Myocyte (in vitro differentiated cells): ENCODE results near the gene SPATA31A6. TPM values are rescaled to one million over a fixed set of nuclear protein-coding genes. Genes with fewer than 3 reads are reported as not detected.
"Not testable (repeated sequence)": the region's sequence is repeated elsewhere in the genome, so short reads cannot be mapped to it uniquely, and the experiment has no call there.

Experiments used
- DNase-seq: peaks from one replicate; pipeline ENCODE4 v3.0.0-alpha.2; 2012; ENCODE audit warnings: low read depth
- polyA plus RNA-seq: library from polyadenylated mRNA; unstranded; fragments of >200 nt; gene quantifications from one replicate; pipeline ENCODE4 v1.2.1, GENCODE V29; 2012; ENCODE audit warnings: missing spikeins
- total RNA-seq: library from RNA; depleted of rRNA; stranded (reverse); fragments of >200 nt; gene quantifications from 2 replicates; pipeline ENCODE4 v1.2.3, GENCODE V29; 2014

SPATA31A6 gene
- not detected in 2 replicates for total RNA-seq
- not detected for polyA plus RNA-seq

- not testable (repeated sequence) for DNase-seq
Observed at GRCh38 chr9:42183359-42183758, at the start of gene SPATA31A6. Gene SPATA31A6, plus strand, starts transcription at chr9:42183659. Its CDS starts 29 bp downstream, at chr9:42183688.

GRCh38 chr9:42160299-42160698 lies 23.2 kb upstream of the SPATA31A6 start:
- DNase-seq = not testable (repeated sequence)

- DNase-seq = not testable (repeated sequence)
Observed at GRCh38 chr9:42219861-42220260, 36.4 kb downstream of the SPATA31A6 start.

- DNase-seq = not testable (repeated sequence)
Observed at GRCh38 chr9:42223230-42223629, 39.8 kb downstream of the SPATA31A6 start.

GRCh38 chr9:42233031-42233430 lies 49.6 kb downstream of the SPATA31A6 start:
- not testable (repeated sequence) for DNase-seq

GRCh38 chr9:42234610-42235009 lies 51.2 kb downstream of the SPATA31A6 start:
- not testable (repeated sequence) for DNase-seq

- not testable (repeated sequence) for DNase-seq
Observed at GRCh38 chr9:42235352-42235991, 52.0 kb downstream of the SPATA31A6 start.

- not testable (repeated sequence) for DNase-seq
Observed at GRCh38 chr9:42236097-42236496, 52.6 kb downstream of the SPATA31A6 start.

GRCh38 chr9:42237381-42237780 lies 53.9 kb downstream of the SPATA31A6 start:
- not testable (repeated sequence) for DNase-seq

- not testable (repeated sequence) for DNase-seq
Observed at GRCh38 chr9:42238862-42239261, 55.4 kb downstream of the SPATA31A6 start.

Other genes starting within 250 kb of the SPATA31A6 start
- gene CNTNAP3B, start 54.2 kb upstream of the SPATA31A6 start, total RNA-seq = 0.03 and 0.05 TPM in 2 replicates